Ishikawa (cell line): Measurements from ENCODE around the gene COPA.

Source experiments
- CREB1 ChIP-seq: IDR thresholded peaks from 2 replicates; pipeline ENCODE4 v1.6.1; 2012; ENCODE audit warnings: low read depth
- EGR1 ChIP-seq: IDR thresholded peaks from 2 replicates; pipeline ENCODE4 v1.6.1; 2012
- EP300 ChIP-seq: IDR thresholded peaks from 2 replicates; pipeline ENCODE4 v1.6.1; 2012; ENCODE audit warnings: borderline replicate concordance
- FOXM1 ChIP-seq: IDR thresholded peaks from 2 replicates; pipeline ENCODE4 v1.6.1; 2012; ENCODE audit warnings: low read depth, borderline replicate concordance
- NFIC ChIP-seq: IDR thresholded peaks from 2 replicates; pipeline ENCODE4 v1.6.1; 2012
- TAF1 ChIP-seq: IDR thresholded peaks from 2 replicates; pipeline ENCODE4 v1.6.1; 2012; ENCODE audit warnings: low read depth, mild to moderate bottlenecking
- TCF12 ChIP-seq: IDR thresholded peaks from 2 replicates; pipeline ENCODE4 v1.6.1; 2012; ENCODE audit warnings: low read depth
- TF ChIP-seq, protein P1 (sequence below): IDR thresholded peaks from 2 replicates; pipeline ENCODE4 v1.6.1; 2012; ENCODE audit warnings: low read depth, mild to moderate bottlenecking
- TF ChIP-seq, protein P2 (sequence below): IDR thresholded peaks from 2 replicates; pipeline ENCODE4 v1.6.1; 2012

DNA sequence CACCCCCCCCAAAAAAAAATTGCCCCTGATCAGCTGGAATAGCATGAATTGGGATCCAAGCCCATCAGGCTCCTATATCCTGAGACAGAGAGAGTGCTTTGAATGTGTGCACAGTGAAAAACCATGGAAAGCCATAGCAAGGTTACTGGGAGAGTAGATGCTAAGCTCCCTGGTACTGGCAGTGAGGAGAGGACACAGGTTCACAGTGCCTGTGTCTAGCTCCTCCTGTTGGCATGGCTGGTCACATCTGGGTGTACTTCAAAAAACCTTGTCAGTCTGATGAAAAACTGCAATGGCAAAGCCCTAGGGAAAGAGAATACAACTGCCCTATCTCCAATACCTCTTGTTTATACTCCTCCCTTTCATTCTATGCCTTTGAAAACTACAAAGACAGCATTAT is 12.9 kb downstream of the COPA start:
- TF ChIP-seq EGR1: no peak
- TF ChIP-seq TAF1: no peak
- TF ChIP-seq TCF12: no peak
- TF ChIP-seq, protein P1, sequence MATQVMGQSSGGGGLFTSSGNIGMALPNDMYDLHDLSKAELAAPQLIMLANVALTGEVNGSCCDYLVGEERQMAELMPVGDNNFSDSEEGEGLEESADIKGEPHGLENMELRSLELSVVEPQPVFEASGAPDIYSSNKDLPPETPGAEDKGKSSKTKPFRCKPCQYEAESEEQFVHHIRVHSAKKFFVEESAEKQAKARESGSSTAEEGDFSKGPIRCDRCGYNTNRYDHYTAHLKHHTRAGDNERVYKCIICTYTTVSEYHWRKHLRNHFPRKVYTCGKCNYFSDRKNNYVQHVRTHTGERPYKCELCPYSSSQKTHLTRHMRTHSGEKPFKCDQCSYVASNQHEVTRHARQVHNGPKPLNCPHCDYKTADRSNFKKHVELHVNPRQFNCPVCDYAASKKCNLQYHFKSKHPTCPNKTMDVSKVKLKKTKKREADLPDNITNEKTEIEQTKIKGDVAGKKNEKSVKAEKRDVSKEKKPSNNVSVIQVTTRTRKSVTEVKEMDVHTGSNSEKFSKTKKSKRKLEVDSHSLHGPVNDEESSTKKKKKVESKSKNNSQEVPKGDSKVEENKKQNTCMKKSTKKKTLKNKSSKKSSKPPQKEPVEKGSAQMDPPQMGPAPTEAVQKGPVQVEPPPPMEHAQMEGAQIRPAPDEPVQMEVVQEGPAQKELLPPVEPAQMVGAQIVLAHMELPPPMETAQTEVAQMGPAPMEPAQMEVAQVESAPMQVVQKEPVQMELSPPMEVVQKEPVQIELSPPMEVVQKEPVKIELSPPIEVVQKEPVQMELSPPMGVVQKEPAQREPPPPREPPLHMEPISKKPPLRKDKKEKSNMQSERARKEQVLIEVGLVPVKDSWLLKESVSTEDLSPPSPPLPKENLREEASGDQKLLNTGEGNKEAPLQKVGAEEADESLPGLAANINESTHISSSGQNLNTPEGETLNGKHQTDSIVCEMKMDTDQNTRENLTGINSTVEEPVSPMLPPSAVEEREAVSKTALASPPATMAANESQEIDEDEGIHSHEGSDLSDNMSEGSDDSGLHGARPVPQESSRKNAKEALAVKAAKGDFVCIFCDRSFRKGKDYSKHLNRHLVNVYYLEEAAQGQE: no peak
- TF ChIP-seq, protein P2, sequence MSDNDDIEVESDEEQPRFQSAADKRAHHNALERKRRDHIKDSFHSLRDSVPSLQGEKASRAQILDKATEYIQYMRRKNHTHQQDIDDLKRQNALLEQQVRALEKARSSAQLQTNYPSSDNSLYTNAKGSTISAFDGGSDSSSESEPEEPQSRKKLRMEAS: no peak
- no peak for TF ChIP-seq FOXM1
- TF ChIP-seq EP300: no peak
- TF ChIP-seq CREB1: no peak
- TF ChIP-seq NFIC: no peak
